Sigmoid colon (tissue), 4 donors: ENCODE measurements around the gene NUDT16.

ENCODE experiments used
- CTCF ChIP-seq, 4 experiments: fragments of 450-650 bp in 3 of 4; fragments of 200-600 bp in 1 of 4; IDR thresholded peaks; one replicate each; pipeline ENCODE4 v1.5.1; 2016 to 2019; ENCODE audit warnings: antibody characterized with exemption in 4 of 4, mild to moderate bottlenecking in 3 of 4, moderate library complexity in 2 of 4
- EP300 ChIP-seq, 4 donors: sonication (generic); formaldehyde crosslinking; IDR thresholded peaks; one replicate each; pipeline ENCODE4 v1.6.1; 2017; ENCODE audit warnings: antibody characterized with exemption in 4 of 4
- POLR2A ChIP-seq, 2 donors: fragments of 450-650 bp; IDR thresholded peaks; one replicate each; pipeline ENCODE4 v1.6.1; 2016; ENCODE audit warnings: antibody characterized with exemption in 2 of 2, mild to moderate bottlenecking in 2 of 2, moderate library complexity in 2 of 2
- POLR2AphosphoS5 ChIP-seq, 4 donors: sonication (generic); formaldehyde crosslinking; IDR thresholded peaks; one replicate each; pipeline ENCODE4 v1.6.1; 2017; ENCODE audit warnings: antibody characterized with exemption in 4 of 4

DNA sequence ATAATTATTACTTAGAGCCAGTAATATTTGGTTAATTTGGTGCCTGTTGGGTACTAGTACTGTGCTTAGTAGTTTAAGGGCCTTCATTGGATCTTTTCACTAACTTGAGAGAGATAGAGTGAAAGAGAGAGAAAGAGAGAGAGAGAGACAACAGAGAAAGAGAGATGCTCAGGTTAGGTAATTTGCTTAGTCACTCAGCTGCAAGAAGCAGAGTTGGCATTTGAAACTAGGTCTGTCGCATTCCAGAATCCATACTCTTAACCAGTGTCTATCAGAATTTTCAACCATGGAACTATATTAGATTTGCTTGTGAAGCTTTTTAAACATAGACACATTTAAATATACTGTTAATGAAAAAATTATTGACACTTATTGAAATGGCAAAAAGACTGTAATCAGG, 31.1 kb upstream of the NUDT16 start:
- TF ChIP-seq CTCF (IDR thresholded peaks at IDR 0.05), result no peak
- TF ChIP-seq POLR2A (IDR thresholded peaks at IDR 0.05), result no peak
- no peak for TF ChIP-seq POLR2AphosphoS5 (IDR thresholded peaks at IDR 0.05)
- no peak for TF ChIP-seq EP300 (IDR thresholded peaks at IDR 0.05)
